BLaER1 (cell line): Measurements from ENCODE around the gene IL17F.
"Not testable (repeated sequence)": the region's sequence is repeated elsewhere in the genome, so short reads cannot be mapped to it uniquely, and the experiment has no call there.

Source experiments
- H3K27ac ChIP-seq: shearing (Covaris generic); formaldehyde crosslinking; 2 replicates; pipeline ENCODE4 v1.8.1; 2022
- H3K27me3 ChIP-seq: shearing (Covaris generic); formaldehyde crosslinking; 2 replicates; pipeline ENCODE4 v1.8.1; 2022
- H3K36me3 ChIP-seq: shearing (Covaris generic); formaldehyde crosslinking; 2 replicates; pipeline ENCODE4 v1.8.1; 2022
- H3K4me1 ChIP-seq: shearing (Covaris generic); formaldehyde crosslinking; 2 replicates; pipeline ENCODE4 v1.8.1; 2022
- H3K4me2 ChIP-seq: shearing (Covaris generic); formaldehyde crosslinking; 2 replicates; pipeline ENCODE4 v1.8.1; 2022
- H3K4me3 ChIP-seq: shearing (Covaris generic); formaldehyde crosslinking; 2 replicates; pipeline ENCODE4 v1.8.1; 2022
- H3K9ac ChIP-seq: shearing (Covaris generic); formaldehyde crosslinking; 2 replicates; pipeline ENCODE4 v1.8.1; 2022
- H3K9me3 ChIP-seq: shearing (Covaris generic); formaldehyde crosslinking; 2 replicates; pipeline ENCODE4 v1.8.1; 2022
- H4K20me1 ChIP-seq: shearing (Covaris generic); formaldehyde crosslinking; 2 replicates; pipeline ENCODE4 v1.8.1; 2022
- Cebpa-rat ChIP-seq: shearing (Covaris generic); IDR thresholded peaks from 2 replicates; pipeline ENCODE4 v1.8.1; 2022

Gene IL17F

DNA sequence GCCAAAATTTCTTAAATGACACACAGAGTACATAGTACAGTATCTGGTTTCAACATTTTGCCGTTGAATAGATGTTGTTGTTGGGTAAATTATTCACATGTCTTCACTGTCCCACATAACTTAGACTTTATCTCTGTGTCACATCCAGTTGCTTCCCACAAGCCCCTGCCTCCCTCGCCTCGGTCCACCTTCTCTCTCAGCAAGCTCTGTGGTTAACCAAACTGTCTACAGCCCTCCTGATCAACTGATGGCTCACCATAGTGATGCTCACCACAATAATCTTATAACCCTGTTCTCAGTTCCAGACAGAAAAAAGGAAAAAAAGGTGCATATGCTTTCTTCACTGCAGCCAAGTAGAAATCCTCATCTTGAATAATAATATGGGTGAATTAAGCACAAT lies 23.0 kb downstream of the IL17F start:
- H3K27ac ChIP-seq = no peak overlapping the region
- no peak overlapping the region for H3K4me3 ChIP-seq
- H3K4me1 ChIP-seq = peaks cover 13% of the 10 kb centered on the region
- no peaks in the 10 kb centered on the region for H3K27me3 ChIP-seq
- no peak for TF ChIP-seq Cebpa-rat
- H4K20me1 ChIP-seq = no peaks in the 10 kb centered on the region
- H3K4me2 ChIP-seq = no peak overlapping the region
- no peaks in the 10 kb centered on the region for H3K36me3 ChIP-seq
- no peaks in the 10 kb centered on the region for H3K9me3 ChIP-seq
- H3K9ac ChIP-seq = no peak overlapping the region

DNA sequence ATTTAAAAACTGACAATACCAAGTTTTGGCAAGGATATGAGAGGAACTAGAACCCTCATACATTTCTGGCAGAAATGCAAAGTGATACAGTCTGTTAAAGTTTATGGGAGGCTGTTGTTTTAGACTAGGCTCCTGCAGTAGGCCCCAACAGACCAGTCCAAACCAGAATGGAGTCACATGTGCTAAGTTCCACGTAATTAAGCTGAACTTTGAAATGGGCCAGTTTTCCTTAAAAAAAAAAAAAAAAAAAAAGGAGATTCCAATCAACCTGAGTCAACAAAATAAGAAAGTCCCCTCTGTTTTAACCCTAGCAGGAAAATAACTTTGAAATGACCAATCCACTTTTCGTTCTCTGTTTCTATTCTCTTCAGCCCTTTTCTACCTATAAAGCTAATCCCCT lies 26.5 kb downstream of the IL17F start:
- no peaks in the 10 kb centered on the region for H4K20me1 ChIP-seq
- peaks cover 13% of the 10 kb centered on the region for H3K4me1 ChIP-seq
- H3K36me3 ChIP-seq = no peaks in the 10 kb centered on the region
- no peak overlapping the region for H3K4me3 ChIP-seq
- H3K27me3 ChIP-seq = no peaks in the 10 kb centered on the region
- no peak overlapping the region for H3K4me2 ChIP-seq
- no peak for TF ChIP-seq Cebpa-rat
- no peak overlapping the region for H3K27ac ChIP-seq
- no peak overlapping the region for H3K9ac ChIP-seq
- no peaks in the 10 kb centered on the region for H3K9me3 ChIP-seq

DNA sequence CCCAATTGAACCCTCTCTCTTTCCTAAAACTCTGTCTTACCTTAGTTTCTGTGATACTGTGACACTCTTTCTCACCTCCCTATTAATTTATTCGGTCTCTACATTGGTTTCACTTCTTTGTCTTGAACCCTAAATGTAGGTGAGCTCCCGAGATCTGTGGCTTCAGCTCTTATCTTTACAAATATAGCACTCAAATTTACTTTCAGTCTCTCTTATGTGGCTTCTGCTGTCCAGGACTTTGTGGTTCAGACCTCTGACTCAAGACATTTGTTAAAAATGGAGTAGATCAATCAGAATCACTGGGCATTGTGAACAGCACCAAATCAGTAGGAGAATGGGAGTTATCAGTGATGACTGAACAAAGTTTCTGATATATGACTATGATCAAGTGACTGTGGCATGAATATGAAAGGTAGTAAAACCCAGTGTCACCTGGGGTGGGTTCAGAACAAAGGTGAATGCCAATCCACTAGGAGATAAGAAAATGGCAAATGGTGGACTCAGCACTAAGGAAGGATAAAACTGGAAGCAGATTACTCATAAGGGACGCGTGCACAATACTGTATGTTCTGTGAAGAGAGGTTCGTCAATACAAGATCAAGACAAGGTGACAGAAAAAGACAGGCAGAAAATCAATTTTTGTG lies 27.2 kb downstream of the IL17F start:
- Histone ChIP-seq H3K4me3 (no peak overlapping the region), H3K4me1 (peaks cover 13% of the 10 kb centered on the region), H3K4me2 (no peak overlapping the region), H3K9ac (no peak overlapping the region), H3K27ac (no peak overlapping the region), H3K9me3 (no peaks in the 10 kb centered on the region), H3K36me3 (no peaks in the 10 kb centered on the region), H4K20me1 (no peaks in the 10 kb centered on the region), H3K27me3 (no peaks in the 10 kb centered on the region)
- TF ChIP-seq Cebpa-rat = no peak

DNA sequence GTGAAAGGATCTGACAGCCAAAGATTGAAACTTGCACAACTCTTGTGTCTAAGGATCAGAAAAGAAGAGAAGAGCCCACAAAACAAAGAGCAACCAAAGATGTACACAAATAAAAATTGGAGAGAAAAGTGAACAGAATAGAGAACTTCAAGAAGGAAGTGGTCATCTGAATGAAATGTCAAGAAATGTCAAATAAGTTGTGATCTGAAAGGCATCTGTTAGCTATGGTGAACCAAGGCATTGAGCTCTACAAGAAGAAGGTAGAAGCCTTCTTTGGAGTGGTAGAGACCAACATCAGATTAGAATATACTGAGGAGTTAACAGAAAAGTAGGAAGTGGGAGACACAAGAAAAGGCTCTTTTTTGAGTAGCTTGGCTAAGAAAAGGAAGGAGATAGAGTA lies 28.5 kb downstream of the IL17F start:
- H3K36me3 ChIP-seq = no peaks in the 10 kb centered on the region
- H4K20me1 ChIP-seq = no peaks in the 10 kb centered on the region
- H3K9ac ChIP-seq = no peak overlapping the region
- H3K4me1 ChIP-seq = peaks cover 7% of the 10 kb centered on the region; the same call in 1 of the 2 replicates
- no peak overlapping the region for H3K27ac ChIP-seq
- H3K9me3 ChIP-seq = no peaks in the 10 kb centered on the region
- no peak for TF ChIP-seq Cebpa-rat
- no peak overlapping the region for H3K4me3 ChIP-seq
- no peaks in the 10 kb centered on the region for H3K27me3 ChIP-seq
- H3K4me2 ChIP-seq = no peak overlapping the region

DNA sequence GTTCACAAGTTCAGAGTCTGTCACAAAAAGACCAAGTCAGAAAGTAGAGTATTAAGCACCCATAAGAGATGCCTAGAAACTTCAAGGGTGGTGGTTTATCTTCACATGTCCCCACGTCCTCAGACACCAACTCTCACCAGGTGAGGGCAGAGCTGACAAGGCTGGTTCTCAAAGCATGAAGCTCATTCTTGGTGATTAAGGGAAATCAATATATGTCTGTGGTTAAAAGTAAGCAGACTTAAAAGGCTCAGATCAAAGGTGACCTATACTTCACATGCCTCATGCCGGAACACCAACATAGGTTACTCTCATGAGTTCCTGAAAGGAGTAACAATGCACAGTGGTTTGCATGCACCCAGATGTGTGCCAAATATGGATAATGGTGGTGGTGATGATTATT lies 31.2 kb downstream of the IL17F start:
- H3K9me3 ChIP-seq = no peaks in the 10 kb centered on the region
- no peaks in the 10 kb centered on the region for H4K20me1 ChIP-seq
- no peak overlapping the region for H3K4me3 ChIP-seq
- H3K4me1 ChIP-seq = peaks cover 7% of the 10 kb centered on the region; the same call in 1 of the 2 replicates
- TF ChIP-seq Cebpa-rat = no peak
- H3K27ac ChIP-seq = no peak overlapping the region
- H3K36me3 ChIP-seq = no peaks in the 10 kb centered on the region
- no peak overlapping the region for H3K9ac ChIP-seq
- no peak overlapping the region for H3K4me2 ChIP-seq
- H3K27me3 ChIP-seq = no peaks in the 10 kb centered on the region

DNA sequence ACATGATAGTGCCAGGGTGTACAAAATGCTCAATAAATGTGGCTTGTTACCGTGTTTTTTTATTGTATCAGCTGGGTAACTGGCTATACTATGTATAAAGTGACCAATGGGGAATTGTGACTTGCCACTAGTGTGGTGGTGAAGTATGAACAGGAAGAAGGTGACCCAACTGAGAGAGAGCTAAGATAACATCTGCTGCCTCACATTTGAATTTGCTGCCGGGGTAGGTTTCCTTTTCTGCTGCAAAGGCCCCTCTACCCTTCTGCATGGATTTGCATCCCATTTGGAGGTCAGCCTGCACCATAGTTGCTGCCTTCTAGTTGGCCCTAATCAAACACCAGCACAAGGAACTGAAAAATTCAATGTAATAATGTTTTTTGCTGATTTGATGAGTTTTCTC lies 34.1 kb downstream of the IL17F start:
- Histone ChIP-seq H3K27me3 (no peaks in the 10 kb centered on the region), H3K36me3 (no peaks in the 10 kb centered on the region)

DNA sequence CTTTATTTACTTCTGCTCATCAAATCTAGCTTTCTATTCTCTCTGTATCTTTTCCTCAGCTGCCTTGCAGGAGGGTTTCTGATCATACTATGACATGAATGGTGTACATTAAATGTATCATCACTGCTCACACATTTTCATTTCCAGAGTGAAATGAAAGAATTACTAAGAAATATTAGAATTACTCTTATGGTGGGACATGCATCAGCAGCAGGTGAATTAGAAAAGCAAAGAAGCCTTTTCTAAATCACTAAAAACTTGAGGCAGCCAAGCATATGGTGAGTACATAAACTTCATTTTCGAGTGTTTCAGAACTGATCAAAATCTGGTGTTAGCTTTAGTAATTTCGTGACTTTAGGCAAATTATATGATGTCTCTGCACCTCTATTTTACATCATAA lies 34.5 kb downstream of the IL17F start:
- Histone ChIP-seq H3K9ac (no peak overlapping the region), H3K9me3 (peaks cover 5% of the 10 kb centered on the region), H4K20me1 (no peaks in the 10 kb centered on the region), H3K27ac (no peak overlapping the region), H3K4me3 (no peak overlapping the region), H3K4me1 (no peaks in the 10 kb centered on the region), H3K4me2 (no peak overlapping the region), H3K27me3 (no peaks in the 10 kb centered on the region), H3K36me3 (no peaks in the 10 kb centered on the region)
- no peak for TF ChIP-seq Cebpa-rat

More for the DNA sequence above, 34.1 kb downstream of the IL17F start:
- H3K27ac ChIP-seq = no peak overlapping the region
- no peak overlapping the region for H3K4me2 ChIP-seq
- peaks cover 5% of the 10 kb centered on the region for H3K9me3 ChIP-seq
- no peaks in the 10 kb centered on the region for H3K4me1 ChIP-seq
- no peak overlapping the region for H3K4me3 ChIP-seq
- H4K20me1 ChIP-seq = no peaks in the 10 kb centered on the region
- no peak for TF ChIP-seq Cebpa-rat
- no peak overlapping the region for H3K9ac ChIP-seq

DNA sequence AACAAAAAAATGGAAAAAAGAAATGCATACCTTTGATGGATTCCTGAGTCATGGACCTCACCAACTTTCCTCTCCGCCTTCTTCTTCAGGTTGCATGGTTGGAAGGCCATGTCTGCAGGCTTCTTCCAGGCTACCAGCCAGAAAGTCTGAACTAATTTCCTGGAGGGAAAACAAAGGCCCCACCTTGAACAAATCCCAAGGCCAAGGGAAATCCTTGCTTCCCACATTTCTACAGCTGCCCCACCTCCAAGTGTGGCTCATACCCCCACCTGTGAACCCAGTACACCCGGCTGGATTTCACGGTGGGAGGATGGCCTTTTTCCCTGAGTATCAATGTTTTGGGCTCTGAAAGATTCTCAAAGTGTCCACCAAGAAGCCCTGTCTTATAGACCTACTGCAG lies 35.7 kb downstream of the IL17F start:
- H3K36me3 ChIP-seq = no peaks in the 10 kb centered on the region
- no peaks in the 10 kb centered on the region for H3K27me3 ChIP-seq
- no peaks in the 10 kb centered on the region for H3K4me1 ChIP-seq
- H3K9ac ChIP-seq = no peak overlapping the region
- peaks cover 5% of the 10 kb centered on the region for H3K9me3 ChIP-seq
- no peak overlapping the region for H3K4me3 ChIP-seq
- H3K4me2 ChIP-seq = no peak overlapping the region
- TF ChIP-seq Cebpa-rat = no peak
- H4K20me1 ChIP-seq = no peaks in the 10 kb centered on the region
- H3K27ac ChIP-seq = no peak overlapping the region

DNA sequence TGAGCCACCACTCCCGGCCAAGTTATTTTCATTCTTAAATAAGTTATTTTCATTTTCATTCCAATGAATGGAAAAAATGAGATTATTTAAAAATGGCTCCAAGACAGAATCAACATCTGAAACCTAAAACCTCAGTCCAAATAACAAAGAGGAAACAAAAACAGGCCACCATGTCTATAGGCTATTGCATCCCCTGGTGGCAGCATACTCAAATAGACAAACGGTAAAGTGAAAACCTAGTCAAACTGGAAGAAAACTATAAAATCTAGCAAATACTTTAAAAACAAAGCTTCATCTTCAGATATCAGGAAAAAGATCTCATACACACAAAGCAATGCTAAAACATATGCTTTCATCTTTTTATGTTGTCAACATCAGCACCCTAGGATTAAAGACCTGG lies 37.2 kb downstream of the IL17F start:
- Histone ChIP-seq H3K4me3 (no peak overlapping the region), H4K20me1 (no peaks in the 10 kb centered on the region), H3K27me3 (no peaks in the 10 kb centered on the region), H3K9me3 (peaks cover 5% of the 10 kb centered on the region), H3K9ac (no peak overlapping the region), H3K4me2 (no peak overlapping the region), H3K36me3 (no peaks in the 10 kb centered on the region), H3K27ac (no peak overlapping the region), H3K4me1 (no peaks in the 10 kb centered on the region)
- no peak for TF ChIP-seq Cebpa-rat

DNA sequence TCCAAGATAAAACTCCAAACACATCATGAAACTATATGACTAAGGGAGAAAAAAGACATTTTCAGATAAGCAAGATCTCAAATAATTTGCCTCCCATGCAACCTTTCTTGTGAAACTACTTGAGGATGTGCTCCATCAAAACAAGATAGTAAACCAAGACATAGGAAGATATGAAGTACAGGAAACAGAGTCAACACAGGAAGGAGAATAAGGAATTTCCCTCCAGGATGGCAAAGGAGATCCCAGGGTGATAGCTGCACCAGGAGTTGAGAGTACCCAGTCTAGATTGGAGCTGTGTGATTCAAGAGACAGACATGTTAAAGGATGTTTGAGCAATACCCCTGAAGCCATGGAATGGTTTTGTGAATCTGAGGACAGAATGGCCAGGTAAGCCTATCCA lies 42.8 kb downstream of the IL17F start:
- no peak for TF ChIP-seq Cebpa-rat
- peaks cover 36% of the 10 kb centered on the region for H3K9me3 ChIP-seq
- H3K27ac ChIP-seq = no peak overlapping the region
- H3K36me3 ChIP-seq = no peaks in the 10 kb centered on the region
- no peak overlapping the region for H3K9ac ChIP-seq
- no peaks in the 10 kb centered on the region for H4K20me1 ChIP-seq
- H3K27me3 ChIP-seq = no peaks in the 10 kb centered on the region
- no peaks in the 10 kb centered on the region for H3K4me1 ChIP-seq
- no peak overlapping the region for H3K4me3 ChIP-seq
- no peak overlapping the region for H3K4me2 ChIP-seq

DNA sequence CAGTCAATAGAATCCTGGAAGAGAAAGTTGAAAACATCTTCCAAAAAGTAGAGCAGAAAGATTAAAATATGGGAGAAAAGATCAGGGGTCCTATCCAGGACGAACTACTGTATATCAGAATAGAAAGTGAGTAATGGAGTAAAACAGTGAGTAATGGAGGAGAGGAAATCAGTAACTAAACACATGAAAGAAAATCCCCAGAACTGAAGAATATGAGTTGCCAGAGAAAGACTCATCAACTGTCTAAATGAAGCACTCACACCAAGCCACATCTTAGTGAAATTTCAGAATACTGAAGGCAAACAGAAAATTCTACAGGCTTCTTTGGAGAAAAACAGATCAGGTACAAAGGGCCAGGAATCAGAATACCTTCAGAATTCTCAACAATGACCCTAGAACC lies 43.3 kb downstream of the IL17F start:
- Histone ChIP-seq H3K4me1 (no peaks in the 10 kb centered on the region), H3K27me3 (no peaks in the 10 kb centered on the region), H3K9me3 (peaks cover 32% of the 10 kb centered on the region), H3K27ac (no peak overlapping the region), H3K4me3 (no peak overlapping the region), H3K36me3 (no peaks in the 10 kb centered on the region), H4K20me1 (no peaks in the 10 kb centered on the region), H3K4me2 (no peak overlapping the region), H3K9ac (no peak overlapping the region)
- no peak for TF ChIP-seq Cebpa-rat

DNA sequence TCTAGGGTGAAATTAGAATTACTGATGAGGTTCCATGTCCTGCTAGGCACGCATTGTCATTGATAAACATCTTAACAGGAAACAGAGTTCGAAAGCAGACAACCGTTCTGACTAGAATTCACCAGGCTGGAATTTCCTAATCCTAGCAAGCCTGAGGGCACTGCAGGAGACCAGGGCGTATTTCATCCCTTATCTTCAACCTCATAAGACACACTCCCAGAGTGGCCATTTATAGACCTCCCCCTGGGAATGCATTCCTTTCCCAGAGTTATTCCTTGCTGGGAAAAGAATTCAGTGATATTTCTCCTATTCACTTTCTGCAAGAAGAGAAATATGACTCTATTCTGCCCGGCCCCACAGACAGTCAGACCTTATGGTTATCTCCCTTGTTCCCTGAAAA lies 44.2 kb downstream of the IL17F start:
- not testable (repeated sequence) for H3K27me3 ChIP-seq, H4K20me1 ChIP-seq, H3K4me2 ChIP-seq, H3K27ac ChIP-seq, H3K9ac ChIP-seq, H3K4me3 ChIP-seq, H3K36me3 ChIP-seq, H3K4me1 ChIP-seq
- H3K9me3 ChIP-seq = peaks cover 32% of the 10 kb centered on the region
